ENCODE results near the gene SPAAR. TPM values are rescaled to one million over a fixed set of nuclear protein-coding genes. Genes with fewer than 3 reads are reported as not detected.
A peak's percentile ranks its signal among the peaks of the same experiment; 100 is the strongest.

SPAAR gene
- total RNA-seq (2021; fragmentation: NEBNext Ultra II Directional; extraction: Animal tissue kit (Norgen Biotek cat#: 25700)), result under 1 TPM in 5 of 6 experiments, not detected in 1; 0.19 to 0.34 (median 0.23) TPM
- long read RNA-seq, result 0 reads

DNA sequence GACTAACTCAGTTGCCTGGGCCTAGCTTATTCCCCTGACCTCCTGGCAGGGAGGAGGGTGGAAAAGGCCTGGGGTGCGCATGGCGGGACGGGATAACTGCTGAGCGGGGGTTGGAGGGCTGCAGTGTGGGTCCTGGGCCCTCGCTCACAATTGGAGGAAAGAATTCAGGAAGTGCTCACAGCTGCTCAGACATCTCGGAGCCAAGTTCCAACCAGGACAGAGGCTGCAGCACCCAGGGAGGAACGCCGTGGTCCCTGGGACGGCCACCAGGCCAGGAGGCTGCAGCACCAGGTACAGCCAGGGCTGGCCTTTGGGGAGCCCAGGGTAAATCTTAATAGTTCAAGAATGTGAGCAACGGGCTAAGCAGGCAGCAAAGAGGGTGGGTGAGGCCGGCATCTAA lies at the start of gene SPAAR:
Gene SPAAR (plus strand): TSS at position 217 of the 400 bp plus-strand sequence. CDS start 974 bp downstream, outside the sequence.
- Mint-ChIP-seq H3K4me3 (peak within 1 kb of the TSS; percentile 76), H3K27me3 (ENCODE audit: insufficient read depth) (peaks cover 2% of the 10 kb centered on the region), H3K9me3 (no peaks in the 10 kb centered on the region), H3K27ac (peak within 1 kb of the TSS; percentile 96), H3K4me1 (ENCODE audit: low read depth) (peaks cover 67% of the 10 kb centered on the region), H3K36me3 (ENCODE audit: low read depth) (no peaks in the 10 kb centered on the region)
- no peak for DNase-seq
- no peak for TF ChIP-seq CTCF (IDR thresholded peaks at IDR 0.05)

DNA sequence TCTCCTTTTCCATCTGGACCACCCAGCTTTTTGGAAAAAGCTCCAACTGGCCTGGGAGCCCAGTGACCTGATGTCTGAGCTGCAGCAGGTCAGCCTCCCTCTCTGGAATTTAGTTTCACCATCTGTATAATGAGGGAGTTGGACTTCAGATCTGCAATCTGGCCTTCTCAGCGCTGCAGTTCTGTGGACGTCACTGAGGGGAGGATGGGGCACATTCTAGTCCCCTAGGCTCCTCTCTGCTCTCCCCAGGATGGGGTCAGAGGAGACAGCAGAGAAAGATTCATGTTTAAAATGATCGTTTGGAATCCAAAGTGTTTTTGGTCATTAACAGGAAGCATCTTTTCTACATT lies 49.3 kb upstream of the SPAAR start:
- Mint-ChIP-seq H3K36me3 (ENCODE audit: low read depth) (no peaks in the 10 kb centered on the region), H3K4me3 (no peak overlapping the region), H3K27me3 (ENCODE audit: insufficient read depth) (peaks cover 43% of the 10 kb centered on the region), H3K4me1 (ENCODE audit: low read depth) (no peaks in the 10 kb centered on the region), H3K27ac (no peak overlapping the region), H3K9me3 (no peaks in the 10 kb centered on the region)
- TF ChIP-seq CTCF (IDR thresholded peaks at IDR 0.05), result no peak
- DNase-seq, result no peak

DNA sequence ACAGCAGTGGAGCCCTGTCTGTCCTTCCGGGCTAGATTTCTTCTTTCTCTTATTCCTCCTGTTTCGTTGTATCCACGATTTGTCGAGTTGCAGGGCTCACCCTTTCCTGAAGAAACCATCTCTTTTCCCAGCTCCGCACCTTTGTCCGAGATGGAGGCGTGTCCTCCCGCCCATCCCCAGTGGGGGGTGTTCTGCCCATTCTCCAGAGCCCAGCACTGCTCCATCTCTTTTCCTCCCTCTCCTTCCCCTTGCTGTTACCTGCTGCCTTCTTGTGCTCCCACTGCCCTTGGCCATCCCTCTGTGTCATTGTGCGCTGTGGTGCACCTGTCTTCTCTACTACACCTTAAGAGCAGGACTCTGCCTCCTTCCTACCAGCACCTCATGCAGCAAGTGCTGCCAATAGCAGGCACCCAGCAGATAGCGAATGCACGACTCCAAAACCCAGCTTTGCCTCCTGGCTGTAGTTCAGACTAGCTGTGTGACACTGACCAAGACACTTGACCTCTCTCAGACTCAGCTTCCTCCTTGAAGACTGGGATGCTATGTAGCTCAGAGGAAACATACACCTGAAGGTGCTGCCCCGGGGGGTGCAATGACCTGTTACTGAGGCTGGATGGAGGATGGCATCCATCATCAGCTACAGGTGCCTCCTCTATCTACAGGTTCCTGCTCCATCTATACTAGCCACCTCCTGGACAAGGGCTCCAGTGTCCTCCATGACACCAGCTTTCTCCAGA lies 48.0 kb upstream of the SPAAR start:
- peaks cover 37% of the 10 kb centered on the region for H3K27me3 Mint-ChIP-seq (ENCODE audit: insufficient read depth)
- DNase-seq, result no peak
- H3K4me1 Mint-ChIP-seq (ENCODE audit: low read depth), result no peaks in the 10 kb centered on the region
- H3K36me3 Mint-ChIP-seq (ENCODE audit: low read depth), result no peaks in the 10 kb centered on the region
- H3K4me3 Mint-ChIP-seq, result no peak overlapping the region
- no peak overlapping the region for H3K27ac Mint-ChIP-seq
- H3K9me3 Mint-ChIP-seq, result no peaks in the 10 kb centered on the region
- no peak for TF ChIP-seq CTCF (IDR thresholded peaks at IDR 0.05)

- Mint-ChIP-seq H3K4me3 (no peak overlapping the region), H3K27me3 (ENCODE audit: insufficient read depth) (peaks cover 34% of the 10 kb centered on the region), H3K36me3 (ENCODE audit: low read depth) (no peaks in the 10 kb centered on the region), H3K27ac (no peak overlapping the region), H3K4me1 (ENCODE audit: low read depth) (no peaks in the 10 kb centered on the region), H3K9me3 (no peaks in the 10 kb centered on the region)
- DNase-seq, result no peak
- no peak for TF ChIP-seq CTCF (IDR thresholded peaks at IDR 0.05)
These were observed 47.0 kb upstream of the SPAAR start for GRCh38 chr9:35862328-35862727.

DNA sequence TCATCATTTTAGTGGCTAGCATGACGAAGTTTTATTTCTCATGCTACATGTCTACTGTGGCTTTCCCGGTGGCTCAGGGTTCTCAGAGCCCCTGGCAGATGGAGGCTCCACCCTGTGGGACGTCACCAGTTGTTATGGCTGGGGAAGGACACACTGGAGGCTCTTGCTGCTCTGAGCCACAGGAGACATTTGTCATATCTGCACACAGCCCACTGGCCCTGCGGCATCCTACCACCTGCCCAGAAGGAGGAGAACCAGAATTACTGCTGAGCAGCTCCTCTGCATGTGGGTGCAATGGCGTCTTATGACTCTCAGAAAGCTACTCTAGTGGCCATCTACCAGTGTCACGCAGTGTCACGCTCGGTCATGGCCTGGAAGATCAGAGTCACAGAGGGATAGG lies 45.7 kb upstream of the SPAAR start:
- H3K4me1 Mint-ChIP-seq (ENCODE audit: low read depth), result no peaks in the 10 kb centered on the region
- no peak for TF ChIP-seq CTCF (IDR thresholded peaks at IDR 0.05)
- H3K36me3 Mint-ChIP-seq (ENCODE audit: low read depth), result no peaks in the 10 kb centered on the region
- H3K4me3 Mint-ChIP-seq, result no peak overlapping the region
- DNase-seq, result no peak
- no peak overlapping the region for H3K27ac Mint-ChIP-seq
- H3K27me3 Mint-ChIP-seq (ENCODE audit: insufficient read depth), result peaks cover 33% of the 10 kb centered on the region
- no peaks in the 10 kb centered on the region for H3K9me3 Mint-ChIP-seq
